HCT116 (cell line): ENCODE measurements around the gene ERGIC1. TPM values are rescaled to one million over a fixed set of nuclear protein-coding genes. Genes with fewer than 3 reads are reported as not detected.

ENCODE experiments used
- ATAC-seq: fragments of 200-7000 bp; cut with Tn5 transposase; 2 replicates; pipeline ENCODE4 v1.9.1; 2020; ENCODE audit warnings: mild to moderate bottlenecking, moderate library complexity
- BruUV-seq: library from RNA; stranded (reverse); fragments of 400-500 nt; replicated peaks from 2 replicates; lab custom pipeline; 2021; lab: Mats Ljungman, UMichigan
- CTCF ChIA-PET: fragments of 300-600 bp; sonication (Branson Sonifier 250); formaldehyde crosslinking; loops from one replicate; lab custom pipeline; 2021; ENCODE audit warnings: antibody characterized with exemption; lab: Charles Lee
- POLR2A ChIA-PET: fragments of 300-600, 350-600 bp; sonication (Branson Sonifier 250); formaldehyde crosslinking; loops from one replicate; lab custom pipeline; 2021; ENCODE audit warnings: antibody characterized with exemption; lab: Charles Lee
- RAD21 ChIA-PET, 2 experiments: fragments of 300-600 bp; sonication (Branson Sonifier 250); formaldehyde crosslinking; loops; one replicate each; lab custom pipeline; 2023; ENCODE audit warnings: low total read pairs in 2 of 2; ENCODE audit not compliant: uncharacterized antibody in 2 of 2, unreplicated experiment in 2 of 2, low non-redundant PET in 1 of 2; lab: Charles Lee
- DNase-seq: peaks from one replicate; pipeline ENCODE4 v3.0.0-alpha.2; 2010; ENCODE audit warnings: low read depth, low spot score
- H2AFZ ChIP-seq: fragments of 200-600 bp; shearing (Covaris generic), sonication (generic); 2 replicates; pipeline ENCODE4 v1.6.1; 2017; ENCODE audit warnings: low read depth, mixed run types, mixed read lengths, antibody characterized with exemption, low read length; ENCODE audit not compliant: poor library complexity, severe bottlenecking
- H3K27ac ChIP-seq: 2 replicates; pipeline ENCODE4 v1.5.1; 2012; ENCODE audit warnings: low read depth, low read length
- H3K27me3 ChIP-seq: fragments of 200-600 bp; sonication (generic); 2 replicates; pipeline ENCODE4 v1.6.1; 2016; ENCODE audit warnings: mixed run types, low read length, mixed read lengths; ENCODE audit not compliant: insufficient read depth
- H3K36me3 ChIP-seq, 2 experiments: fragments of 200-500 bp in 1 of 2; fragments of 200-600 bp in 1 of 2; sonication (Bioruptor generic) in 1 of 2; sonication (generic) in 1 of 2; 2 replicates each; pipeline versions ENCODE4 v1.5.1 to v1.6.1; 2014 to 2016; ENCODE audit warnings: low read length in 2 of 2, inconsistent platforms in 1 of 2, mixed read lengths in 1 of 2, mixed run types in 1 of 2; ENCODE audit not compliant: insufficient read depth in 2 of 2, control insufficient read depth in 1 of 2
- H3K4me1 ChIP-seq, 2 experiments: fragments of 200-600 bp in 1 of 2; sonication (generic) in 1 of 2; 2 replicates each; pipeline versions ENCODE4 v1.5.1 to v1.6.1; 2012 to 2017; ENCODE audit warnings: low read length in 2 of 2, inconsistent platforms in 1 of 2, mild to moderate bottlenecking in 1 of 2, mixed read lengths in 1 of 2, mixed run types in 1 of 2, moderate library complexity in 1 of 2; ENCODE audit not compliant: insufficient read depth in 2 of 2, control insufficient read depth in 1 of 2
- H3K4me2 ChIP-seq: fragments of 200-600 bp; sonication (generic); 2 replicates; pipeline ENCODE4 v1.6.1; 2017; ENCODE audit warnings: mixed run types, low read length, mixed read lengths
- H3K4me3 ChIP-seq, 2 experiments: fragments of 200-600 bp in 1 of 2; sonication (generic) in 1 of 2; replicated peaks in 1 of 2; 2 replicates each; pipeline ENCODE4 v1.5.1; 2011 to 2016; ENCODE audit warnings: low read length in 2 of 2, control low read depth in 1 of 2, low read depth in 1 of 2, mild to moderate bottlenecking in 1 of 2, mixed read lengths in 1 of 2, mixed run types in 1 of 2
- H3K79me2 ChIP-seq: fragments of 200-600 bp; sonication (generic); 2 replicates; pipeline ENCODE4 v1.6.1; 2017; ENCODE audit warnings: mild to moderate bottlenecking, mixed run types, low read length, moderate library complexity, mixed read lengths; ENCODE audit not compliant: insufficient read depth
- H3K9ac ChIP-seq: fragments of 200-600 bp; sonication (generic); 2 replicates; pipeline ENCODE4 v1.6.1; 2016; ENCODE audit warnings: low read length, mixed read lengths
- H3K9me2 ChIP-seq: fragments of 200-600 bp; sonication (generic), shearing (Covaris generic); 2 replicates; pipeline ENCODE4 v1.6.1; 2017; ENCODE audit warnings: mixed run types, mild to moderate bottlenecking, moderate library complexity; ENCODE audit not compliant: insufficient read depth
- H3K9me3 ChIP-seq, 2 experiments: fragments of 200-500 bp in 1 of 2; fragments of 200-600 bp in 1 of 2; sonication (Bioruptor generic) in 1 of 2; sonication (generic) in 1 of 2; 2 replicates each; pipeline ENCODE4 v1.6.1; 2014 to 2017; ENCODE audit warnings: low read length in 2 of 2, mixed read lengths in 2 of 2, inconsistent platforms in 1 of 2, low read depth in 1 of 2, mild to moderate bottlenecking in 1 of 2, mixed run types in 1 of 2, moderate library complexity in 1 of 2; ENCODE audit not compliant: control insufficient read depth in 1 of 2, insufficient read depth in 1 of 2
- H4K20me1 ChIP-seq: fragments of 200-600 bp; sonication (generic), shearing (Covaris generic); 2 replicates; pipeline ENCODE4 v1.6.1; 2017; ENCODE audit warnings: mixed run types, mild to moderate bottlenecking, moderate library complexity; ENCODE audit not compliant: insufficient read depth
- ATF3 ChIP-seq: IDR thresholded peaks from 2 replicates; pipeline ENCODE4 v1.6.1; 2012
- EZH2 ChIP-seq: fragments of 200-600 bp; sonication (generic); IDR thresholded peaks from 2 replicates; pipeline ENCODE4 v1.6.1; 2017; ENCODE audit warnings: antibody characterized with exemption, mixed run types
- JUND ChIP-seq: IDR thresholded peaks from 2 replicates; pipeline ENCODE4 v1.6.1; 2012
- POLR2A ChIP-seq: IDR thresholded peaks from 2 replicates; pipeline ENCODE4 v1.7.0; 2011; ENCODE audit warnings: borderline replicate concordance; ENCODE audit not compliant: insufficient read depth, insufficient read length; ENCODE audit errors: extremely low read depth
- SIN3A ChIP-seq: IDR thresholded peaks from 2 replicates; pipeline ENCODE4 v1.6.1; 2012; ENCODE audit warnings: low read depth
- TCF7L2 ChIP-seq: IDR thresholded peaks from 2 replicates; pipeline ENCODE4 v1.7.0; 2011; ENCODE audit warnings: borderline replicate concordance, inconsistent platforms; ENCODE audit not compliant: insufficient read depth, insufficient read length; ENCODE audit errors: extremely low read depth
- ZBTB33 ChIP-seq: IDR thresholded peaks from 2 replicates; pipeline ENCODE4 v1.6.1; 2011; ENCODE audit warnings: mild to moderate bottlenecking, low read length, moderate library complexity; ENCODE audit not compliant: insufficient replicate concordance; ENCODE audit errors: extremely low read depth
- intact Hi-C: fragments of 100-400 bp; cut with micrococcal nuclease; formaldehyde crosslinking; loops from 2 replicates; pipeline ENCODE4 v1.10.0; 2022
- total RNA-seq: library from RNA; stranded (reverse); gene quantifications from one replicate; pipeline ENCODE4 v1.2.1, GENCODE V29; 2021; ENCODE audit not compliant: unreplicated experiment
- TF ChIP-seq, protein P1 (sequence below), 3 experiments: fragments of 200-600 bp in 1 of 3; sonication (generic) in 1 of 3; IDR thresholded peaks in 2 of 3; conservative IDR thresholded peaks in 1 of 3; 2 replicates each; pipeline ENCODE4 v1.5.1; 2012 to 2017; ENCODE audit warnings: low read depth in 2 of 3, low read length in 2 of 3, antibody characterized with exemption in 1 of 3, borderline replicate concordance in 1 of 3, control low read depth in 1 of 3, mild to moderate bottlenecking in 1 of 3, mixed read lengths in 1 of 3, mixed run types in 1 of 3, moderate library complexity in 1 of 3; ENCODE audit not compliant: insufficient read depth in 1 of 3

The ERGIC1 gene
- total RNA-seq, 1 experiment from 2014 or later, result 73.3 TPM

DNA sequence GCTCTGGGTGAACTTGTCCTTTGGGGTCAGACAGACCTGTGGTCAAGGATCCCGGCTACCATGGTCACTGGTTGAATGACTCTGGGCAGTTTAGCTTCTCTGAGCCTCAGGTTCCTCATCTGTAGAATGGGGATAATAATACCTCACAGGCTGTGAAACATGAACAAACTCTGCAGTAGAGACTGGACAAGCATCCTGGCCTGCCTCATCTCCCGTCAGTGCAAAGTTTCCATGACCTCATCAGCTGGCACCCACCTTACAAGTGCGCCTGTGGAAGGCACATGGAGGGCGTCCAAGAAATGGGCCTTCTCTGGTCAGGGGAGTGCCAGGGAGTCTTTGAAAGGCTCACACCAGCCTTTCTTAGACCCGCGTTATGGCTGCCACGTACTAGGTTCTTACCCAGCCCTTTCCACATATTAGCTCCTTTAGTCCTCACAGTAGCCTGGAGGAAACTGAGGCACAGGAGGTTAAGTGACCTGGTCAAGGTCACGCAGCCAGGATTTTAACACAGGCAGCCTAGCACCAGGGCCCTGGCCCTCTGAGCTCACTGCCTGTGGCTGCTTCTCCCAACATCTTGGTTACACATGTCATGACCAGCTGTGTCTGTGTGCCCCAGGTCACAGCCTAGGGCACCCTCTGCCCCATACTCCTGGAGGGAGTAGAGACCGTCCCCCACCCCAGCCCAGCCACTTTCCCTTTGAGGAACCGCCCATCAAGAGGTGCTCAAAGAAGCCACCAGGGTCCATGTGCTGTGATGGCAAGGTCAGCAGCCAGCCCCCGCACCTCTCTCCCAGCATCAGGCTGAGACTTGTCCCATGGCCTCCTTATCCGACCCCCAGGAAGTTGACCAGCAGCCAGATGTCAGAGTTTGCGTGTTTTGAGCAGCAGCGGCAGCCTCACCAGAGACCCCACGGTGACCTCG, 85.7 kb downstream of the ERGIC1 start (continued):
- TF ChIP-seq, protein P1, sequence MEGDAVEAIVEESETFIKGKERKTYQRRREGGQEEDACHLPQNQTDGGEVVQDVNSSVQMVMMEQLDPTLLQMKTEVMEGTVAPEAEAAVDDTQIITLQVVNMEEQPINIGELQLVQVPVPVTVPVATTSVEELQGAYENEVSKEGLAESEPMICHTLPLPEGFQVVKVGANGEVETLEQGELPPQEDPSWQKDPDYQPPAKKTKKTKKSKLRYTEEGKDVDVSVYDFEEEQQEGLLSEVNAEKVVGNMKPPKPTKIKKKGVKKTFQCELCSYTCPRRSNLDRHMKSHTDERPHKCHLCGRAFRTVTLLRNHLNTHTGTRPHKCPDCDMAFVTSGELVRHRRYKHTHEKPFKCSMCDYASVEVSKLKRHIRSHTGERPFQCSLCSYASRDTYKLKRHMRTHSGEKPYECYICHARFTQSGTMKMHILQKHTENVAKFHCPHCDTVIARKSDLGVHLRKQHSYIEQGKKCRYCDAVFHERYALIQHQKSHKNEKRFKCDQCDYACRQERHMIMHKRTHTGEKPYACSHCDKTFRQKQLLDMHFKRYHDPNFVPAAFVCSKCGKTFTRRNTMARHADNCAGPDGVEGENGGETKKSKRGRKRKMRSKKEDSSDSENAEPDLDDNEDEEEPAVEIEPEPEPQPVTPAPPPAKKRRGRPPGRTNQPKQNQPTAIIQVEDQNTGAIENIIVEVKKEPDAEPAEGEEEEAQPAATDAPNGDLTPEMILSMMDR (IDR thresholded peaks at IDR 0.05 in 2 of 3, conservative IDR thresholded peaks at IDR 0.05 in 1 of 3; ENCODE audit: borderline replicate concordance in 1 of 3, insufficient read depth in 1 of 3, low read depth in 2 of 3, low read length in 2 of 3), result no peak
- no peak for TF ChIP-seq ZBTB33
- no peak for TF ChIP-seq JUND
- TF ChIP-seq SIN3A, result no peak
- no peak for TF ChIP-seq POLR2A
- no peak for TF ChIP-seq TCF7L2

- H3K27ac ChIP-seq, result no peak overlapping the region
- H3K9ac ChIP-seq, result no peak overlapping the region
- H3K9me3 ChIP-seq, result no peaks in the 10 kb centered on the region
- no peaks in the 10 kb centered on the region for H3K79me2 ChIP-seq
- TF ChIP-seq, protein P1 (IDR thresholded peaks at IDR 0.05 in 2 of 3, conservative IDR thresholded peaks at IDR 0.05 in 1 of 3; ENCODE audit: borderline replicate concordance in 1 of 3, insufficient read depth in 1 of 3, low read depth in 2 of 3, low read length in 2 of 3), result no peak
- TF ChIP-seq ATF3 (no peak), ZBTB33 (no peak), EZH2 (no peak)
- H2AFZ ChIP-seq, result no peak overlapping the region
- POLR2A ChIA-PET, result no interaction called here
- no peaks in the 10 kb centered on the region for H4K20me1 ChIP-seq
- CTCF ChIA-PET, result no interaction called here
- RAD21 ChIA-PET, result no interaction called here
- no peak for DNase-seq
- H3K4me2 ChIP-seq, result no peak overlapping the region
- intact Hi-C loops, result no loop called here
- 0 out of 4 replicates have a peak, but pooled peaks cover 0 to 3% of the 10 kb centered on the region in 2 experiments for H3K36me3 ChIP-seq
- H3K4me3 ChIP-seq, result no peak overlapping the region
- ATAC-seq, result no peak
- no TSS peak for BruUV-seq
- no peaks in the 10 kb centered on the region for H3K9me2 ChIP-seq
- no peaks in the 10 kb centered on the region for H3K27me3 ChIP-seq
- no peaks in the 10 kb centered on the region for H3K4me1 ChIP-seq
Measured at GRCh38 chr5:172920447-172920849, 86.4 kb downstream of the ERGIC1 start.
